DOHH2 (cell line): ENCODE results near the gene IFIT3.

Source experiments
- EZH2phosphoT487 ChIP-seq: fragments of 200-600 bp; sonication (generic); IDR thresholded peaks from 2 replicates; pipeline ENCODE4 v1.6.1; 2017; ENCODE audit warnings: borderline replicate concordance, mild to moderate bottlenecking, antibody characterized with exemption, low read length, moderate library complexity, mixed read lengths
- TF ChIP-seq, protein P1 (sequence below): fragments of 200-600 bp; sonication (generic); IDR thresholded peaks from one replicate; pipeline ENCODE4 v1.5.1; 2014; ENCODE audit warnings: antibody characterized with exemption, mild to moderate bottlenecking, low read depth, low read length; ENCODE audit not compliant: poor library complexity, severe bottlenecking

DNA sequence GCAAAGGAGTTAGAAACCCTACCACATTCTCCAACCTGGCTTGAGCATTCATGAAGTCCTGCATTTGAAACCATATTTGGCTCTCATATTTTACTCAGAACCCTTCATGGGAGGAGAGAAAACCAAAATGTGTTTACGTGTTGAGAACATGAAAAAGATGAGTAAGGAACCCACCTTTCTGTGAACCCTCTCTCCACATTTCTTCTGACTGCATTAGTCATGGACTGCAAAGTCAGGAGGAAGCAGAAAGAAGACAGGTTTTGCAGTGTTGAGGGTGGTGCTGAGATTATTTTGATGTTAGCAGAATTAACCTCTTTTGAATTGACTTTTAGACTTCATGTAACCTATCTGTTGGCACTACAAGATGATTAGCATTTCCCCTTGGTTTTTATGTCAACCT lies 55.0 kb downstream of the IFIT3 start:
- TF ChIP-seq, protein P1, sequence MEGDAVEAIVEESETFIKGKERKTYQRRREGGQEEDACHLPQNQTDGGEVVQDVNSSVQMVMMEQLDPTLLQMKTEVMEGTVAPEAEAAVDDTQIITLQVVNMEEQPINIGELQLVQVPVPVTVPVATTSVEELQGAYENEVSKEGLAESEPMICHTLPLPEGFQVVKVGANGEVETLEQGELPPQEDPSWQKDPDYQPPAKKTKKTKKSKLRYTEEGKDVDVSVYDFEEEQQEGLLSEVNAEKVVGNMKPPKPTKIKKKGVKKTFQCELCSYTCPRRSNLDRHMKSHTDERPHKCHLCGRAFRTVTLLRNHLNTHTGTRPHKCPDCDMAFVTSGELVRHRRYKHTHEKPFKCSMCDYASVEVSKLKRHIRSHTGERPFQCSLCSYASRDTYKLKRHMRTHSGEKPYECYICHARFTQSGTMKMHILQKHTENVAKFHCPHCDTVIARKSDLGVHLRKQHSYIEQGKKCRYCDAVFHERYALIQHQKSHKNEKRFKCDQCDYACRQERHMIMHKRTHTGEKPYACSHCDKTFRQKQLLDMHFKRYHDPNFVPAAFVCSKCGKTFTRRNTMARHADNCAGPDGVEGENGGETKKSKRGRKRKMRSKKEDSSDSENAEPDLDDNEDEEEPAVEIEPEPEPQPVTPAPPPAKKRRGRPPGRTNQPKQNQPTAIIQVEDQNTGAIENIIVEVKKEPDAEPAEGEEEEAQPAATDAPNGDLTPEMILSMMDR, result no peak
- TF ChIP-seq EZH2phosphoT487, result no peak
